Prostate gland (tissue), 2 donors: ENCODE measurements around the gene DIAPH2. TPM values are rescaled to one million over a fixed set of nuclear protein-coding genes. Genes with fewer than 3 reads are reported as not detected.

ENCODE experiments used
- DNase-seq: peaks from one replicate; pipeline ENCODE4 v3.0.0-alpha.2; 2019; ENCODE audit warnings: low spot score
- H3K27ac ChIP-seq, 2 donors: fragments of 200-600 bp; sonication (generic); 2 replicates each; pipeline ENCODE4 v1.5.1; 2017 to 2019
- H3K27me3 ChIP-seq: fragments of 200-600 bp; sonication (generic); replicated peaks from 2 replicates; pipeline ENCODE4 v1.5.1; 2019; ENCODE audit not compliant: insufficient read depth
- H3K36me3 ChIP-seq, 2 donors: fragments of 200-600 bp; sonication (generic); 1 replicate in 1 of 2; 2 replicates in 1 of 2; pipeline versions ENCODE4 v1.5.1 to v1.8.1; 2017 to 2019
- H3K4me1 ChIP-seq: fragments of 200-600 bp; sonication (generic); replicated peaks from 2 replicates; pipeline ENCODE4 v1.5.1; 2019
- H3K4me3 ChIP-seq, 2 donors: fragments of 200-600 bp; sonication (generic); 2 replicates each; pipeline ENCODE4 v1.5.1; 2017 to 2019
- H3K9me3 ChIP-seq: fragments of 200-600 bp; sonication (generic); 2 replicates; pipeline ENCODE4 v1.5.1; 2017
- CTCF ChIP-seq, 4 experiments: fragments of 200-600 bp in 2 of 4; fragments of 450-650 bp in 2 of 4; sonication (generic) in 2 of 4; IDR thresholded peaks; 1 replicate in 3 of 4; 2 replicates in 1 of 4; pipeline ENCODE4 v1.5.1; 2016 to 2019; ENCODE audit warnings: antibody characterized with exemption in 4 of 4, mild to moderate bottlenecking in 2 of 4, moderate library complexity in 2 of 4
- POLR2A ChIP-seq: fragments of 450-650 bp; IDR thresholded peaks from one replicate; pipeline ENCODE4 v1.6.1; 2016; ENCODE audit warnings: antibody characterized with exemption, mild to moderate bottlenecking
- POLR2AphosphoS5 ChIP-seq: sonication (generic); formaldehyde crosslinking; IDR thresholded peaks from one replicate; pipeline ENCODE4 v1.6.1; 2017; ENCODE audit warnings: antibody characterized with exemption
- WGBS: methylation state at CpG from one replicate; pipeline ENCODE4 v1.1.5; 2018; 5-methylcytosine and 5-hydroxymethylcytosine counted together
- intact Hi-C: fragments of 100-400 bp; cut with DNase I; formaldehyde crosslinking; loops from one replicate; pipeline ENCODE4 v1.14.2; 2022
- total RNA-seq, 2 donors: library from RNA; depleted of rRNA; stranded (reverse); fragments of >200 nt; gene quantifications; one replicate each; pipeline ENCODE4 v1.1.0, GENCODE V29; 2016

DIAPH2 gene
- total RNA-seq, 2 donors from 2014 or later = 8.1 to 44.8 TPM

GRCh38 chrX:96703379-96703778, 18.7 kb downstream of the DIAPH2 start:
- 87% methylated on average over 1 of the region's 1 CpG for WGBS
- no peak overlapping the region for H3K27ac ChIP-seq
- H3K4me3 ChIP-seq = no peak overlapping the region
- intact Hi-C loops = no loop called here
- no peaks in the 10 kb centered on the region for H3K4me1 ChIP-seq
- DNase-seq = no peak
- TF ChIP-seq CTCF (IDR thresholded peaks at IDR 0.05) = no peak
- no peak for TF ChIP-seq POLR2AphosphoS5
- TF ChIP-seq POLR2A = no peak
- no peaks in the 10 kb centered on the region for H3K27me3 ChIP-seq
- no peaks in the 10 kb centered on the region for H3K36me3 ChIP-seq
- no peaks in the 10 kb centered on the region for H3K9me3 ChIP-seq

- WGBS = 85% methylated on average over 1 of the region's 1 CpG
- intact Hi-C loops = no loop called here
- Histone ChIP-seq H3K27ac (no peak overlapping the region), H3K36me3 (no peaks in the 10 kb centered on the region), H3K9me3 (no peaks in the 10 kb centered on the region), H3K27me3 (no peaks in the 10 kb centered on the region), H3K4me3 (no peak overlapping the region), H3K4me1 (no peaks in the 10 kb centered on the region)
- no peak for DNase-seq
- TF ChIP-seq POLR2AphosphoS5 (no peak), CTCF (IDR thresholded peaks at IDR 0.05) (no peak), POLR2A (no peak)
These were observed 19.2 kb downstream of the DIAPH2 start for GRCh38 chrX:96703816-96704215.

- no peak overlapping the region for H3K27ac ChIP-seq
- 75% methylated on average over 2 of the region's 2 CpGs for WGBS
- H3K4me3 ChIP-seq = no peak overlapping the region
- no peaks in the 10 kb centered on the region for H3K9me3 ChIP-seq
- intact Hi-C loops = no loop called here
- no peak for TF ChIP-seq CTCF (IDR thresholded peaks at IDR 0.05)
- no peak for TF ChIP-seq POLR2AphosphoS5
- no peak for TF ChIP-seq POLR2A
- no peaks in the 10 kb centered on the region for H3K4me1 ChIP-seq
- H3K27me3 ChIP-seq = no peaks in the 10 kb centered on the region
- H3K36me3 ChIP-seq = no peaks in the 10 kb centered on the region
- no peak for DNase-seq
These were observed 20.0 kb downstream of the DIAPH2 start for GRCh38 chrX:96704629-96705028.

GRCh38 chrX:96705905-96706304, 21.3 kb downstream of the DIAPH2 start:
- intact Hi-C loops = no loop called here
- no peaks in the 10 kb centered on the region for H3K4me1 ChIP-seq

GRCh38 chrX:96707804-96708203, 23.2 kb downstream of the DIAPH2 start:
- no peak overlapping the region for H3K4me3 ChIP-seq
- 76% methylated on average over 1 of the region's 1 CpG for WGBS
- no peaks in the 10 kb centered on the region for H3K9me3 ChIP-seq
- H3K27ac ChIP-seq = no peak overlapping the region
- DNase-seq = no peak
- TF ChIP-seq POLR2AphosphoS5 = no peak
- TF ChIP-seq CTCF (IDR thresholded peaks at IDR 0.05) = no peak
- intact Hi-C loops = no loop called here
- H3K4me1 ChIP-seq = no peaks in the 10 kb centered on the region
- H3K27me3 ChIP-seq = no peaks in the 10 kb centered on the region
- H3K36me3 ChIP-seq = no peaks in the 10 kb centered on the region

More at GRCh38 chrX:96705905-96706304, 21.3 kb downstream of the DIAPH2 start:
- Histone ChIP-seq H3K27me3 (no peaks in the 10 kb centered on the region), H3K27ac (no peak overlapping the region), H3K9me3 (no peaks in the 10 kb centered on the region), H3K36me3 (no peaks in the 10 kb centered on the region), H3K4me3 (no peak overlapping the region)
- DNase-seq = peak; percentile 3
- no peak for TF ChIP-seq CTCF (IDR thresholded peaks at IDR 0.05)
